Measurements from ENCODE around the gene TH.

DNA sequence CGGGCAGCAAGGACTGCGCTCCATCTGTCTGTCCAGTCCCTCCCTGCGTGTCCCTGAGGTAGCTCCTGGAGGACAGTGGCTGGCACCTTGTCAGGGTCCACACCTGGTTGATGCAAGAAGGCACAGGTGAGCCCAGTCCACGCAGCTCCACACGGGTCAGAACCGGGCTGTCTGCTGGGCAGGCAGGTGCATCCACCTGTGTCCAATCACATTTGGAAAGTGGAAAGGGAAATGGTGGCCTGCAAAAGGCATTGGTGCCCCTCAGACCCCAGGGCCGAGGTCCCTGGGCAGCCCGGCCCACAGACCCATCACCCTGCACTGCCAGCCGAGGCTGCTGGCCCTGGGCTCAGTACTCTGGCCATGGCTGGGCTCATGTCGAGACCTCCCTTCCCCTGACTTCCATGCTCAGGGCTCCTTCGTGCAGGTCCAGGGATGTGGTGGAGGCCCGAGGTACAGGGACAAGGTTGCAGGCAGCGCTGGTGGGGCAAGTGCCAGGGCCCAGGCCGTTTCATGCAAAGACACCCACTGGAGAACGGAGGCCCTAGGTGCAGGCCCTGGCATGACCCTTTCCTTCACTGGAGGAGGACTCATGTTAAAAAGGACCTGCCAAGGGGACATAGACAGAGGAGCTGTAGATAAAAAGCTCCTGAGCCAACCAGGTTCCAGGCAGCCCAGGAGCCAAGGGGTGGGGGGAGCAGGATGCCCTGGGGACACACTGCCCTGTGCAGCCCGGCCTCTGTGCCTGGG is 38.9 kb upstream of the TH start:
- TF ChIP-seq, protein P1, sequence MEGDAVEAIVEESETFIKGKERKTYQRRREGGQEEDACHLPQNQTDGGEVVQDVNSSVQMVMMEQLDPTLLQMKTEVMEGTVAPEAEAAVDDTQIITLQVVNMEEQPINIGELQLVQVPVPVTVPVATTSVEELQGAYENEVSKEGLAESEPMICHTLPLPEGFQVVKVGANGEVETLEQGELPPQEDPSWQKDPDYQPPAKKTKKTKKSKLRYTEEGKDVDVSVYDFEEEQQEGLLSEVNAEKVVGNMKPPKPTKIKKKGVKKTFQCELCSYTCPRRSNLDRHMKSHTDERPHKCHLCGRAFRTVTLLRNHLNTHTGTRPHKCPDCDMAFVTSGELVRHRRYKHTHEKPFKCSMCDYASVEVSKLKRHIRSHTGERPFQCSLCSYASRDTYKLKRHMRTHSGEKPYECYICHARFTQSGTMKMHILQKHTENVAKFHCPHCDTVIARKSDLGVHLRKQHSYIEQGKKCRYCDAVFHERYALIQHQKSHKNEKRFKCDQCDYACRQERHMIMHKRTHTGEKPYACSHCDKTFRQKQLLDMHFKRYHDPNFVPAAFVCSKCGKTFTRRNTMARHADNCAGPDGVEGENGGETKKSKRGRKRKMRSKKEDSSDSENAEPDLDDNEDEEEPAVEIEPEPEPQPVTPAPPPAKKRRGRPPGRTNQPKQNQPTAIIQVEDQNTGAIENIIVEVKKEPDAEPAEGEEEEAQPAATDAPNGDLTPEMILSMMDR (IDR thresholded peaks at IDR 0.05), result no peak
- no peak for TF ChIP-seq POLR2A (IDR thresholded peaks at IDR 0.05)

Data from upper lobe of left lung (tissue), 4 donors.